ENCODE measurements around the gene FOXN3.

Gene FOXN3

DNA sequence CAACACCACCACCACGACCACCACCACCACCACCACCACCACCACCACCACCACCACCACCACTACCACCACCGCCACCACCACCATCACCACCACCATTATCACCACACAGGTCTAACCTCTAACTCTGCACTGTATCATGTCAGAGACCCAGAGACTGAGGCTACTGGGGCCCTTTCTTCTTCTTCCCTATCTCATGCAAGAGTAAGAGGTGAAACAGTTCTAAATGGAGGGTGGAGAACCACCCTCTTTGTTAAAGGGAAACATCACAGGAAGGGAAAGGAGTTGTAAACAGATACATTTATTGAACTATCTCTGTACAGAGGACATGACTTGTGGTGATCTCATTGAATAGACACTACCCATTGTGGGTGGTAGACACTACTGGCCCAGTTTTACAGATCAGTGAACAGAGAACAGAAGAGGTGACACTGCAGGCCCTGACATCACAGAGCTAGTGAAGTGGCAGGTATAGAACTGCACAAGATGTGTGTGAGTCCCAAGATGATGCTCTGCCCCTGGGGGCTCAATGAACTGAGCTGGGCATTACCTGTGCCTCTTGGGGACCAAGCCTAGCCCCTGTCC lies 91.6 kb downstream of the FOXN3 start:
- DNase-seq = no peak

DNA sequence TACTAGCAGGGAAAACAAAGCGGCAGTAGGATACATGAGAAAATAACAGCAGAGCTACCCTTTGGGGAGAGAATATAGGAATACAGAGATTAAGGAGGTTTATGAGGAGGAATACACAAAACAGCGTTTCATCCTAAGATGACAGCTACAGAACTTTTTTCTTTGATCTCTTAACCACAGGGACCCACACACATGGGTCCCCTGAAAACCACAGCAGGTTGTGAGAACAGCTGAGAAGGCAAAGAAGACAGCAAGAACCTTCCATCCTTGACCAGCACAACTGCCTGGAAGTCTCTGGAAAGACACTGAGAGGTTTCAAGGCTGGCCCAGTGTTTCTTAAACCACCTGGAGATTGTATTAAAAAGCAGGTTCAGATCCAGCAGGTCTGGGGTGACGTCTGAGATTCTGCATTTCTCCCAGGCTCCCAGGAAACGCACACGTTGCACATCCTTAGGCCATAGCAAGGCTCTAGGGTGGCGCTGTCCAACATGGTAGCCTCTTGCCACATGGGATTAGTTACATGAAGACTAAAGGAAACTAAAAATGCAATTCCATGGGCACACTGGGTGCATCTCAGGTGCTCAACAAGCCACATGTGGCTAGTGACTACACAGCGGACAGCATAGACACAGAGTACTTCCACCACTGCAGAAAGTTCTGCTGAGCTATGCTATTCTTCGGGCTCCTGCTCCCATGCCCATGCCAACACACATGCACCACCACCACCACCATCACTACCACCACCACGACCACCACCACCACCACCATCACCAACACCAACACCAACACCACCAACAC lies 92.3 kb downstream of the FOXN3 start:
- no peak for DNase-seq

DNA sequence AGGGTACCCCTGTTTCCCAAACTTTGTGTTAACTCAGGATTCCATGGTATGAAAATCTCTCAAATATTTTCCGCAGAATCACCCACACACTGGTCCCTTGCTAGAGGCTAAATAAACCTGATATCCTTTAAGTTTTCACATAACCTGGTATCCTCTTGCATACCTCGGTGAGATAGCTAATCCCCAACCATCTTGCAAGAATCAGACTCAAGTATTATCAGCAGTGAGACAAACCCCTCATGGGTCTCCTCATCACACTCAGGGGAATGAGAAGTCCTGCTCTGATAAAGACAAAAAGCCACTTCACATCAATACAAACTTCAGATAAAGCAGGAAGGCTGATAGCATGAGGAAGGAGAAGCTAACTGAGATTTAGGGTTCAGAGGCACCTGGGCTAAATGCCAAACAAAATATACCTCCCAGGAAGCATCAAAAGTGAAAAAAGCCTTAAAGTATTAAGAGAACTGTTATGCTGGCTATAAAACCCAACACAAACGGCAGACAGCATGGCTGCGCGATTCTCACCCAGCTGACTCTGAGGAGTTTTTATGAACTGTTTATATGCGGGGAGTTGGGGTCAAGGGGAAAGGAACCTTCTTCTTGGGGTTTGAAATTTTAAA lies 96.5 kb downstream of the FOXN3 start:
- no peak for DNase-seq

DNA sequence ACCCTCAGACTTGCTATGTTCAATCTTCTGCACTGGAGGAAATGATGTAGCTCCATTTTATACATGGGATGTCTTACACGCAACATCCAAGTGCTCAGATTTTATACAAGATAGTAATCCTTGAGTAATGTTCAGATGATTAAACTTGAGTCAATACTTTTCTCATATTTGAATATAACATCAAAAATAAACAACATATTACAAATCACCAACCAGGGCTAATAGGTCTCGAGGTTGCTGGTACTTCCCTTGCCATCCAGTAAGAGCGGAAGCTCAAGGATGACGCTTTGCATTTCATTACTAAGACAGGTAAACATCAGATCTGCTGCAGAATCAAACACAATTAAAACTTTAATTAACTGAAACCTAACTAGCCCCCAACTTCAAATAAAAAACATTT lies 97.3 kb downstream of the FOXN3 start:
- DNase-seq = no peak

DNA sequence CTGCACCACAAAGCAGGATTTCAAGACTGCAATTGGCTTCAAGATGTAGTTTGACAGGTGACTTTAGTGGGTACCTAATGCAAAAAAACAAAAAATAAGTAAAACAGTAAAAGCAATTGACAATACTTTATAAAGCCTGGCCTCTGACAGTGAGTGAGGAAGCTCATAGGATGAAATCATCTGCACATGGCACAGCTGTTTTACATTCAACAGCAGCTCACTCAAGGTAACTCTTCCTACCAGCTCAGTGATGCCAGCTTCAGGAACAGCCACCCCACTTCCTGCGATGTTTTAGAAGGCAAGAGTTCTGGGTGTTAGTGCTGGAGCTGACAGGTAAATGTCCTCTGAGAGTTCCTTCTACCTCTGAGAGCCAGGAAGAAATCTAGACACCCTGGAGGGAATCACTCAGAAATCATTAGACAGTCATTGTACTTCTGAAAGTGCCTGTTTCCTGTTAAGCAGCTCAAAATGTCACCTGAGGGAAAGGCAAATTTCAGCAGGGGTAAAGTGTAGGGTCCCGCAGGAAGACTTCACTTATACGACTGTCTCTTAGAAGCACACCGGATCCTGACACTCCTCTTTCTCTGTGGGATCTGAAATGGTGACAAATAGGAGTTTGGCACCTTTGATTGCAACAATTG lies 99.9 kb downstream of the FOXN3 start:
- DNase-seq = no peak

DNA sequence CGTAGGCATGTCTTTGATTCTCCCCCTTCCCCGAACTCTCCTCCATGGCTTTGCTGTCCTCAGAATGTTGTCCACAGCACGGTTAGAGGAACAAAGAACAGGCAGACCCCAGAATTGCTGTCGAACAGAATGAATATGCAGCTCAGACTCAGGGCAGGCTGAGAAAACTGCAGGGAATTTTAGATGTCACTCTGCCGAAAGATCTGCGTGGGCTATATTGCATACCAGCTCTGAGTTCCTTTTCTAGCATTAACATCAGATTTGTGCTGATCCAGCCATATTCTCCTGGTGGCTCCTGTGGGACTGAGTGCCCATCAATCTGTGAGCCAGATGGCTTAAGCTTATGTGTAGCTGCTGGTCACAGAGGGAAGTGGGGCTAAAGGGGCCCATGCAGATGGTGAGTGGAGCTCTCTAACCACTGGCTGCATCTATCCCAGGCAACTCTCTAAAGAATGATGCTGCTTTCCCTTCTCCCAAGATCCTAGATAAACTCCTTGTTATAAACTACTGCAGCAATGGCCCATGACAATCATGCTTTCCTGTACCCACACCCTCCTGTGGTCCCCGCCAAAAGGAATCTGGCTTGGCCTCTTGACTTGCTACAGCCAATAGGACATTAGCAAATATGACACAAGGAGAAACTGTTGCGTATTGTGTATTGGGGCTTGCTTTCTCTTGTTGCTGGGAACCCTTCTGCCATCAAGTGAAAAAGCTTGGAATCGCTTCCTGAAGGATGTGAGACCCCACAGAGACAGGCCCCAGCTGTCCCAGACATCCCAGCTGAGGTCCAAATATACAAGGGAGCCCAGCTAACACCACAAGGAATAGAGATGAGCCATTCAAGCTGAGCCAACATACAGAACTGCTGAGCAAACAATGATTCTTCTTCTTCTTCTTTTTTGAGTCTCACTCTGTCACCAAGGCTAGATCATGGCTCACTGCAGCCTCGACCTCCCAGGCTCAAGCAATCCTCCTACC lies 101.3 kb downstream of the FOXN3 start:
- peak in 1 of 2 experiments; percentile 14 for DNase-seq

DNA sequence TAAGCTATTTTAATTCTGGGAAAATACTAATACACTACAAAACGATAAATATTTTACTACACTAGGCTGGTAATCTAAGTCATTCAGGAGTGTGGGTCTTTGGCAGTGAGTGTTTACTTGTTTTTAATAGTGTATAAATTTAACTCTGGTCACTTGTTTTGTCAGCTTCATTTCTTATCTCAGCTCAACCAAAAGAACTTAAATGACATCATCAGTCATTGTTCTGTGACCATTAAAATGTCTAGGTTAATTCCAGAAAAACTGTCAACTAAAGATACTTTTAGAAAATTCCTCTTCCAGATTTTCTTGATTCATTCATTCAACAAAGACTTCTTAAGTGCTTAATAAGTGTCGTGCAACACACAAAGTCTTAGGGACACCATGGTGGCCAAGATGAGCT lies 102.8 kb downstream of the FOXN3 start:
- DNase-seq = no peak

DNA sequence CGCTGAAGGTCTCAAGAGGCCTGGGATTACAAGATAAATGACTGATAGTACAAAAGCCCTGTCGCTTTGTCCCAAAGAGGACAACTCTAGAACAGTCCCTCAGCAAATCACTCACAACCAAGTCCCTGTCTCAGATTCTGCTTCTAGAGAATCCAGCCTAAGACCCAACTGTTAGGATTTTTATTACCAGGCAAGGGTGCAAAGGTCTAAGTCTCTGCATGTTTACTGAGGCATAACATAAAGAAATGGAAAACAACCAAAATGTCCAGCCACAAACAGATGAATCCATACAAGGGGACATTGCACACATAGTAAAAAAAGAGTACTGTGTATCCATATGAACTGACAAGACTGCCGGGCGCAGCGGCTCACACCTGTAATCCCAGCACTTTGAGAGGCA lies 104.1 kb downstream of the FOXN3 start:
- DNase-seq = no peak

DNA sequence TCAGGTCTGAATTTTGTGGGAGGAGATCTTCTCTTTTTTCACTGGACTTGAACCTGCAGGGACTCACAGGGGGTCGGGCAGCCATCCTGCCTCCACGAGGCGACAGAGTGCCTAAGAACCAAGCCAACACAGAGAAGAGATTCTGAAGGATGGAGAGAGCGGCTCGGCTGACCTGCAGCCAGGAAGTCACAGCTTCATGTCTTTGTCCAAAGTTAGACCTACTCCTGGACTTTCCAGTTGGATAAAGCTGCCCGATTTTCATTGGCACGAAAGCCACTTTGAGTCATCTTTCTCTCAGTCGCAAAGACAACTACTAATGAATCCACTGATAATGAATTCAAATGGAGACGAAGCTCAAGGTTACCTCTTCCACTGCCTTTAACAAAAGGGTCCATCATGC lies 106.8 kb downstream of the FOXN3 start:
- no peak for DNase-seq

DNA sequence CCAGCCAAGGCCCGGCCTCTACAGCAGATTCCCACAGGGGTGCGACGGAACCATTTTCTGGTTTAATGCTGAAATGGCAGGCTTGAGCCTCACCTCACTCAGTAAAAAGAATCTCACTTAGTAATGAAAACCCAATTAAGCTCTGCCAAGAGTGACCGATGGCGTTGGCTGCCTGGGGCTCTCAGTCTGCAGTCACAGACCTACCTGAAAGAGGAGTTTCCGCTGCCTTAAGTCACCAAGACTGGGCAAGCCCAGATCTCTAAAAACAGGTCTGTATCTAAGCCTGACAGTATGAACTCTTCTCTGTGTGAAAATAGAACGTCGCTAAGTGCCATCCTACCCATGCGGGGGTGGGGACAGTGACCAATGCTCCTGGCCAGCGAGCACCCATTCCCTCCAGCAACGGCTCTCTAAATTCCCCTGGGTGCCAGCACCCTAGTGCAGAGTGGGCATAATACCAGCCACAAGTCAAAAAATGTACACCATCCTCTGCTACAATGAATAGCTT lies 107.3 kb downstream of the FOXN3 start:
- DNase-seq = no peak

DNA sequence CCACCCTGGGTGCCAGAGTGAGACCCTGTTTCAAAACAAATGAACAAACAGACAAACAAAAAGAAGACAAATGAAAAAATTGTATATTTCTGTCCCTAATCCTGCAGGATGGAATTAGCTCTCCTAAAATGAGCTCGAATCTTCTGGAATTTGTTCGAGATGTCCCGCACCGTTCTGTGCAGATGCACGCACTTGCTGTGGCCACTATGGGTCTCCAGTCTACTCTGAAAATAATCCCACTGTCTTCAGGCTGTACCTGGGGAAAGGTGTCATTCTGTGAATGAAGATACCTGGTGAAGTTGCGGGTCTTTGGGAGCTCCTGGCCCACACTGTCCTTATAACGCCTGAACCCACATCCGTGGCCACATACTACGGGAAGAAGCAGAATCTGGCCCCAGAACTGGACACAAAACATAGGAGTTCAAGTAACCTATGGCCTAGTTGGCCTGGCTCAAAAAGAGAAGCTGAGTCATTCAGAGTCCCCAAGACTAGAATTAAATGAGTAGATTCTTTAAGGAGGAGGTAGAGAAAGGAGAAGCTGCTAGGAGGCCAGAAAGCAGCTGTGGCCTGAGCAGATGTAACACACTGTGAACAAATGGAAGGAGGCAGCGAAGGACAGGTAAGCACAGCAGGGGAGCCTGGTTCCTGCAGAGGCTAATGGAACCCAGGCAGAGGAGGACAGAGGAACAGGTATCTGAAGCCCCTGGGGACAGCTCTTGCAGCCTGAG lies 108.6 kb downstream of the FOXN3 start:
- no peak for DNase-seq

DNA sequence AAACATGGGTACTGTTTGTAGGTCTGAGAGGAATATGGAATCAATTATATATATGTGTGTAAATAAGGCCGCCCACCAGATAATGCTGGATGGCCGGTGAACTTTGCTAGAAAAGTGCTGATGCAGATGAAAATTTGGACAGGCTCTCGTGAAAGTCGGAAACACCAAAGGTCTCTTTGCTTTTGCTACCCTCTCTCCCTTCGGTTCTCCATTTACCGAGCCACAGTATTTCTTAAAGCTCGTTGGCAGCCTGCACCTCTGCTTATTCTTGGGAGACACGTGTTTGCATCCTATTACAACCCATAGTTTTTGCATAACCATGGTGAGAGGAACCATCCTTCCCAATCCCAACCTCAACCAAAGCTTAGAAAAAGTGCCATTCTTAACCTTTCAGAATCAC lies 109.6 kb downstream of the FOXN3 start:
- DNase-seq = no peak

DNA sequence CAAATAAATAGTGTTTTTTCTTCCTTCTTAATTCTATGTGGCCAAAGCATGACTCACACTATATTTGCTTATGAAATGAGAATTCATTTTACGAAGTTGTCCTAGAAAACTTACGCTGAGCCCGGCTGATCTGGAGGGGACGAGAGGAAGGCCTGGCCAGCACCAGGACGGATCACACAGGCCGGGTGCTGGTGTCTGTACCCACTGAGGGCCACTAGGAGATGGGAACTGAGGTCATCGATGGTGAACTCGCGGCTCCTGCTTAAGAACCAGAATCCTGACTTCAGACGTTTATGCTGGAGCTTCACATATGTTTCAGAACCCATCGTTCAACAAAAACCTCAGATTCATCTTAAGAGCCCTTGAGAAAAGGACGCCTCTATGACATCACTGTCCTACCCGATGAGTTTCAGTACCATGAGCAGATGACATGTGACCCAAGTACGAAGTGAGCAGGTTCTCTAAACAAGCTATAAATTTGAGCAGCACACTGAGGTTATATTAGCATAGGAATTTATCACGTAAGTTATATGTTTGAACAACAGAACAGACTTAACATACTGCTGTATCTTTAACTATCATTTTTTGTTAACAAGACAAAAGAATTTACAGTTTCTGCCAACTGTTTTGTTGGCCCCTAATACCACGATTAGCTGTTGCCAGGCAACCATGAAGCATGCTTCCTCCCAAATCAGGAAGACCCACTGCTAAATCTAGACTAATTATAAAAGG lies 111.9 kb downstream of the FOXN3 start:
- DNase-seq = peak; percentile 41 to 53

DNA sequence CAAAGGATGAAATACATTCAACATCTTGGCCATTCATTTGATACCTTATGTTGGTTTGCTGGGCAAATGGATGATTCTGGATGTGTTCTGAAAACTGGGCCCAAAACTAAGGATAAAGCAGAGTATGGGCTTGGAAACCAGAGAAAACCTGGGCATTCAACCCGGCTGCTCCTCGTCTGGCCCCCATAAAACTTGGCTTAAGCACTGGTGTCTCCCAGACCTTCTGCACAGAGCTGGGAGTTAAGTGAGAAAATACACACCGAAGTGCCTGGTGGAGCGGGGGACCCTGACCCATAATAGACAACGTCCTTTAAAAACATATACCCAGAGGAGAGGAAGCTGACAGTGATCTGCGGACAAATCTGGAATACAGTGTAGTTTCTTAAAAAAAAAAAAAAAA lies 112.5 kb downstream of the FOXN3 start:
- DNase-seq = peak in 1 of 2 experiments; percentile 24

DNA sequence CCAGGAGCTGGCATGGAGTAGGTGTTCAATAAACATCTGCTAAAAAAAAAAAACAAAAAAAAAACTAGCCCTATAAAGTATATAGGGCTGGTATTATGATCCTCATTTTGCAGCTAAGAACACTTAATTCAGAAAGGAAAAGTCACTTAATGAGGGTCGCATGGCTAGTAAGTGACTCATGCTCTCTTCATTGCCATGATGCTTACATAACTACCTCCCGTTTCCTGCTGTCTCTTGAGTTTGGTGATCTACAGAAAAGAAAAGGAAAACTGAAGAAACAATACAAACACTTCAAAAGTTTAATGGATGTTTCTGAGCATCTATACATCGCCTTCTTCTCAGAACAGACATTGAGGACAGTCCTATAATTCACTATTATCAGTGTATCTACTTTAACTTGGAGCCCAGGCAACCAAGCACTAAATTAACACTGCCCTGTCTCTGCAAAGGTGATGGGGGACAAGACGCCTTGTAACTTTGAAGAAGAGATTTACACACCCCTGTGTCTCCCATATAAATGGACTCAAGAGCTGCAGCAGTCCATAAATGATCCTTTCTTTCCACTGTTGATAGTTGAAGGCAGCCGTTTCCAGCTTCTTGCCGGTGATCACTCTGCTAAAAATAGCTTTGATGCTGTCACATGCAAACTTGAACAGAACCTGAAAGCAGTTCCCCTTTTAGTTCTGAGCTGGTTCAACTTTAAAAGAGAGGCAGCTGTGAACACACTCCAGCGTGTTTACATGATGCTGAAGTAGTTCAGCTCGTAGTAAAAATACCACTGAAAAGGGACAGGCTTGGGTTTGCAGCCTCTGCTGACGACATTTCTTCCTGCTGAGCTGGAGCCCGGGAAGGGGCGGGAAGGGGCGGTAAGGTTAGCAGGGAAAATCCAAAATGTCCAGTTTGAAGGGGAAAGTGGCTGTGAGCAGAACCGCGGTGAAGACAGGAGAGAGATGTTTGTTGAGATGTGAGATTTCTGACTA lies 113.3 kb downstream of the FOXN3 start:
- peak; percentile 22 to 28 for DNase-seq

DNA sequence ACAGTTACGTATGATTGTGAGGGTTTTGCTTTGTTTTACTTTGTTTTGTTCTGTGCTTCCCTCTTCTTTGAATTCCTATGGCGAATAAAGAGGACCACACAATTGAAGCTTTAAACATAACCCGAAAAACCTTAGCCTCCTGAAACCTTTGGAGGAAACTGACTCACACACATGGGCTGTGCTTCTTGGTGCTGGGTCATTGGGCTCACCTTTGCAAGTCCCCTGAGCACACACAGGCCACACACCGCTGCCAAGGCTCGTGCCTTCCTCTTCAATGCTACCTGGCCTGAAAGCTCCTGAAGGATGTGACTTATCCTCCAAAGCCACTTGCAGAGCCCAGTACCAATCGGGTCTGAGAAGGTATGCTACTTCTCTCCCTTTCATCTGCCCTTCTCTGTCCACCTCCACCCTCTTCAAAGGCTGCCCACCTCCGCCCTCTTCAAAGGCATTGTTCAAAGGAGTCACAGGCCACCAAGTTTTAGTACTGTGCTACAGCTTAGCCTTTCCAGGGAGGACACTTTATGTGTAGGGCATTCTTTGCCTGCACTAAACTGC lies 114.6 kb downstream of the FOXN3 start:
- no peak for DNase-seq

DNA sequence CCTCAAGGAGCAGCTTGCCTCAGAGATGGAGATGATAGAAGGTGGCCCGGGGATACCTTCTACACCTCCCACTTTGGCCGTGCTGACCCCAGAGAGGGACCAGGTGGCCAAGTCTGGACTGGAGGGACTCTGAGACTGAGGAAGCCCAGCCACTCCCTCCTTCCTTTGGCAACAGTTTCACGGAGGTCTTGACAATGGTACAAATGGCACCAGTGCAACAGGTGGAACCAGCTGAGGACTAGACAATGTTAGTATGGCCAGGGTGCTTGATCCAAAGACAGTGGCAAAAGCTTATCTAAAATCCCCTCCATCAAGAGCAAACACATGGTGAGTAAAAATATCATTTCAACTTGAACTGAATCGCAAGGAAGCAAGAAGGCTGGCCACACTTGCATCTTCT lies 117.4 kb downstream of the FOXN3 start:
- DNase-seq = no peak

DNA sequence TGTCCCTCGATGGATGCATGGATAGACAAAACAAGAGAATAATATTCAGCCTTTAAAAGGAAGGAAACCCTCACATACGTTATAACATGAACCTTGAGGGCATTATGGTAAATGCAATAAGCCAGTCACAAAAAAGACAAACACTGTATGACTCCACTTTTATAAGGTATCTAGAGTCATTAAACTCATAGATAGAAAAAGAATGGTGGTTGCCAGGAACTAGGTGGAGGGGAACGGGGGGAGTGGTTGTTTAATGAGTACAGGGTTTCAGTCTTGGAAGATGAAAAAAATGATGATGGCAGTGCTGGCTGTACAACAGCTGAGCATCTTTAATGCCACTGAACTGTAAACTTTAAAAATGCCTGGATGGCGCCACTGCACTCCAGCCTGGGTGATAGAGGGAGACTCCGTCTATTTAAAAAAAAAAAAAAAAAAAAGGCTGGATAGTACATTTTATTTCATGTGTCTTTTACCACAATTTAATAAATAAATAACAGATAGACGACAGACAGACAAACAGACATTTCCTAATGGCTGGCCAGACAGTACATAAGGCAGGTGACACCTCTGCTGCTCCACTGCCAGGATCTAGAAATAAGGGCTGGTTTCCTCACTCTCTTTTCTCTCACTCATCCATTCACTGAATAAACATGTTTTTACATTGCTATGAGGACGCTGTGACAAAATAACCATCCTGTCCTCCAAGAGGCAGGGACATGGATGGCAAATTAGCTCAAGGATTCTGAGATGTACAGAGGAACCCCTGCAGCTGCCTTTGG lies 118.8 kb downstream of the FOXN3 start:
- no peak for DNase-seq

Measured in NCI-H446 (cell line).